Lower leg skin (tissue), 4 donors: ENCODE results near the gene GPR161. TPM values are rescaled to one million over a fixed set of nuclear protein-coding genes. Genes with fewer than 3 reads are reported as not detected.

Experiments
- DNase-seq, 2 donors: peaks; one replicate each; pipeline ENCODE4 v3.0.0-alpha.2; 2019; ENCODE audit warnings: low spot score in 2 of 2
- H3K4me3 ChIP-seq: fragments of 200-600 bp; sonication (generic); 2 replicates; pipeline ENCODE4 v1.5.1; 2017; ENCODE audit warnings: mild to moderate bottlenecking, low read depth; ENCODE audit not compliant: poor library complexity, severe bottlenecking
- POLR2A ChIP-seq, 2 donors: fragments of 450-650 bp; IDR thresholded peaks; one replicate each; pipeline ENCODE4 v1.6.1; 2016 to 2017; ENCODE audit warnings: antibody characterized with exemption in 2 of 2, mild to moderate bottlenecking in 1 of 2, moderate library complexity in 1 of 2
- WGBS, 2 donors: methylation state at CpG; one replicate each; pipeline ENCODE4 v1.1.5; 2018; 5-methylcytosine and 5-hydroxymethylcytosine counted together
- intact Hi-C: fragments of 100-400 bp; cut with DNase I; formaldehyde crosslinking; loops from one replicate; pipeline ENCODE4 v1.15.0; 2023; ENCODE audit warnings: low total_unique reads
- total RNA-seq, 4 donors: library from RNA; depleted of rRNA; stranded (reverse); fragments of >200 nt; gene quantifications; one replicate each; pipeline ENCODE4 v1.1.0, GENCODE V29; 2016
- TF ChIP-seq, protein P1 (sequence below), 3 donors: fragments of 450-650 bp; IDR thresholded peaks; one replicate each; pipeline ENCODE4 v1.5.1; 2016; ENCODE audit warnings: antibody characterized with exemption in 3 of 3, mild to moderate bottlenecking in 3 of 3, moderate library complexity in 2 of 3

GPR161 gene
- total RNA-seq, 4 donors from 2014 or later = 0.97 to 5.9 (median 1.6) TPM

DNA sequence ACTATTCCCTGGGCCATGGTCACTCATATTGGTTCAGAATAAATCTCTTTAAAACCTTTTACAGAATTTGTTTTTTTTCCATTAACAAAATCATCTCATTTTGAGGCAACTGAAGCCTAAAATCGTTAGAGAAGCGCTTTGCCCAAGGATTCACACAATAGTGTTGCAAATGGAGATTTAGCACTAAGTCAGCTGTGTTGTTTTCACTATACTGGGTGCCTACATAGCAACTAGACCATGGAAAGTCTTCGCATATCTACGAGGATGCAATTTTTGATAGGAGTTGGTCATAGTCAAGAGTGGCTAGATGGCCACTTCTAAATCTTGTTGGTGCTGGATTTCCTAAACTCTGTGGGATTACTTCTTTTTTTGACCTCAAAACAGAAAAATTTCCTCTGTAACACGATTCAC lies 41.5 kb upstream of the GPR161 start:
- WGBS, 2 donors = 71 to 72% methylated on average over 5 of the region's 5 CpGs

GRCh38 chr1:168172250-168172915 lies 35.7 kb upstream of the GPR161 start:
- WGBS, 2 donors = 90 to 93% methylated on average over 3 of the region's 3 CpGs
- no peak for DNase-seq
- intact Hi-C loops = no loop called here
- no peak overlapping the region for H3K4me3 ChIP-seq
- TF ChIP-seq, protein P1, sequence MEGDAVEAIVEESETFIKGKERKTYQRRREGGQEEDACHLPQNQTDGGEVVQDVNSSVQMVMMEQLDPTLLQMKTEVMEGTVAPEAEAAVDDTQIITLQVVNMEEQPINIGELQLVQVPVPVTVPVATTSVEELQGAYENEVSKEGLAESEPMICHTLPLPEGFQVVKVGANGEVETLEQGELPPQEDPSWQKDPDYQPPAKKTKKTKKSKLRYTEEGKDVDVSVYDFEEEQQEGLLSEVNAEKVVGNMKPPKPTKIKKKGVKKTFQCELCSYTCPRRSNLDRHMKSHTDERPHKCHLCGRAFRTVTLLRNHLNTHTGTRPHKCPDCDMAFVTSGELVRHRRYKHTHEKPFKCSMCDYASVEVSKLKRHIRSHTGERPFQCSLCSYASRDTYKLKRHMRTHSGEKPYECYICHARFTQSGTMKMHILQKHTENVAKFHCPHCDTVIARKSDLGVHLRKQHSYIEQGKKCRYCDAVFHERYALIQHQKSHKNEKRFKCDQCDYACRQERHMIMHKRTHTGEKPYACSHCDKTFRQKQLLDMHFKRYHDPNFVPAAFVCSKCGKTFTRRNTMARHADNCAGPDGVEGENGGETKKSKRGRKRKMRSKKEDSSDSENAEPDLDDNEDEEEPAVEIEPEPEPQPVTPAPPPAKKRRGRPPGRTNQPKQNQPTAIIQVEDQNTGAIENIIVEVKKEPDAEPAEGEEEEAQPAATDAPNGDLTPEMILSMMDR (IDR thresholded peaks at IDR 0.05) = no peak
- no peak for TF ChIP-seq POLR2A (IDR thresholded peaks at IDR 0.05)

More for the DNA sequence above, 41.5 kb upstream of the GPR161 start:
- DNase-seq = no peak
- TF ChIP-seq, protein P1 (IDR thresholded peaks at IDR 0.05) = no peak
- no peak for TF ChIP-seq POLR2A (IDR thresholded peaks at IDR 0.05)
- intact Hi-C loops = no loop called here
- H3K4me3 ChIP-seq = no peak overlapping the region

- TF ChIP-seq POLR2A (IDR thresholded peaks at IDR 0.05) = no peak
- TF ChIP-seq, protein P1 (IDR thresholded peaks at IDR 0.05) = no peak
- H3K4me3 ChIP-seq = no peak overlapping the region
- intact Hi-C loops = no loop called here
- no peak for DNase-seq
- 84 to 85% methylated on average over 7 of the region's 7 CpGs for whole genome bisulfite sequencing, 2 donors
These were observed 34.1 kb upstream of the GPR161 start for GRCh38 chr1:168170564-168171508.

DNA sequence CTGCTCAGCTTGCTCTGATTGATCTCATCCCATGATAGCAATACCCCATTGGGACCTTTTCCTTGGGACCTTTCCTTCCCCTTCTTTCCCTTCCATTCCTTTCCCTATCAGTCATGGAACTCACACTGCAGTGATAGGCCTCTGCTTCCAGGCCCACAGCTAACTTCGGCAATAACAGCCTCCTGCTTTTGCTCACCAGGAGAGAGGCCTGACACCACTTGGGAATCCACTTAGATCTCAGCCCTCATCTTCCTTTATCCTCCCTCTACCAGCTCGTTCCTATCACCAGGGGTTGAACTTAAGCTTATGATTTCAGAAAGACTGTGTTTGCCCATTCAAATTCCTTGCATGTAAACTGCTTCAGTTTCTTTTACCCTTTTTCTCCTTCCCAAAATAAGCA lies 31.1 kb upstream of the GPR161 start:
- intact Hi-C loops = no loop called here
- no peak overlapping the region for H3K4me3 ChIP-seq
- TF ChIP-seq POLR2A (IDR thresholded peaks at IDR 0.05) = no peak
- TF ChIP-seq, protein P1 (IDR thresholded peaks at IDR 0.05) = no peak
- 73 to 77% methylated on average over 2 of the region's 2 CpGs for WGBS, 2 donors
- no peak for DNase-seq

DNA sequence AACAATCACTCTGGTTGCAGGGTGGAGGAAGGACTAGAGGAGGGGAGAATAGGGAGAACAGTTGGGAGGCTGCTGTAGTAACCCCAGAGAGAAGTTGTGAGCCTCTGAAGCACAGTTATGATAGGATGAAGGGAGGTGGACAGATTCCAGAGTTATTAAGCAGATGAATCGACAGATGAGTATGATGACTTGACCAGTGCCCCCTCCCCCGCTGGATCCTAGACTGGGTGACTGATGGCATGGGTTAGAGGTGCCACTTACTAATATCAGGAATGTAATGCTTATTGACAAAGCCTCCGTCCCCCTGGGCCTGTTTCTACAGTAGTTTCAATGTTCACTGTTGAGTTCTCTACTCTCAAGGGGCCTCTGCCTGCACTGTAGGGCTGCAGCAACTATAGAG lies 28.0 kb upstream of the GPR161 start:
- WGBS, 2 donors = 93 to 95% methylated on average over 3 of the region's 3 CpGs
- no peak overlapping the region for H3K4me3 ChIP-seq
- no peak for DNase-seq
- TF ChIP-seq, protein P1 (IDR thresholded peaks at IDR 0.05) = no peak
- no peak for TF ChIP-seq POLR2A (IDR thresholded peaks at IDR 0.05)
- intact Hi-C loops = no loop called here
